WI38 (cell line): Measurements from ENCODE around the gene DUSP22.

Experiments used
- H3K4me3 ChIP-seq: 2 replicates; pipeline ENCODE4 v1.5.1; 2011; ENCODE audit warnings: low read depth, mild to moderate bottlenecking, control low read depth, low read length
- TF ChIP-seq, protein P1 (sequence below): IDR thresholded peaks from 2 replicates; pipeline ENCODE4 v1.5.1; 2012; ENCODE audit warnings: low read depth, mild to moderate bottlenecking, control low read depth, low read length

DUSP22 gene

DNA sequence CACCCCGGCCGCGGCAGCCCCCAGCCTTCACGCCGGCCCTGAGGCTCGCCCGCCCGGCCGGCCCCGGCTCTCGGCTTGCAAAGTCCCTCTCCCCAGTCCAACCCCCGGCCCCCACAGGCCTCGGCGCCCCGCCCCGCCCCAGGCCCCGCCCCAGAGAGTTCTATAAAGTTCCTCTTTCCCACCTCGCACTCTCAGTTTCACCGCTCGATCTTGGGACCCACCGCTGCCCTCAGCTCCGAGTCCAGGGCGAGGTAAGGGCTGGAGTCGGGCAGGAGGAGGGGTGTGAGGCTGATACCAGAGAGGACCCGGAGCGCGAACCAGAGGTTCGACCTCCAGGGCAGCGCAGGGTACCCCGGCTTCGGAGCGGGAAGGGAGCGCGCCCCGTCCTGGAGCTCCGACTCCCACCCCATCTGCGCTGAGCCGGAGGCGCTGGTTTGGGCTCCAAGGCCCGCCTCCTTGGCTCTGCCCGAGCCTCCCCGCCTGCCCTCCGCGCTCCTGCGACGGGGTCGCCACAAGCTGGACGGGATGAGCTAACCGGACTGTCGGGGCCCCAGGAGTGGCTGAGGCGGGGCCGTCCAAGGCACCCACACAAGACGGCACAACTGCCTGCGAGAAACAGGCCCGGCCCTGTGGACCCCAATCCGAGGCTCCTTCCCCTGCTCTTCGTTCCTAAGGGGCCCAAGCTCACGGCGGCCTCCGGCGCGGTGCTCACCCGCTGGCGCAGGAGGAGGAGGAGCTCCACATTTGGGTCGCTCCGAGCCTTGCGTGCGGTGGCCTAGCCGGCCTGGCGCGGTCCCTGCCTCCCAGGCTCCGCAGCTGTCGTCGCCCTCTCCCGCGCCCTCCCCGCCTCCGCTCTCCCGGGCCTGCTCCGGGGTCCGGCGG is 99.5 kb downstream of the DUSP22 start, which contains the start of gene IRF4:
IRF4 (plus strand) TSS at position 194 of the 882 bp plus-strand sequence. CDS start 1,401 bp downstream, outside the sequence.
- TF ChIP-seq, protein P1, sequence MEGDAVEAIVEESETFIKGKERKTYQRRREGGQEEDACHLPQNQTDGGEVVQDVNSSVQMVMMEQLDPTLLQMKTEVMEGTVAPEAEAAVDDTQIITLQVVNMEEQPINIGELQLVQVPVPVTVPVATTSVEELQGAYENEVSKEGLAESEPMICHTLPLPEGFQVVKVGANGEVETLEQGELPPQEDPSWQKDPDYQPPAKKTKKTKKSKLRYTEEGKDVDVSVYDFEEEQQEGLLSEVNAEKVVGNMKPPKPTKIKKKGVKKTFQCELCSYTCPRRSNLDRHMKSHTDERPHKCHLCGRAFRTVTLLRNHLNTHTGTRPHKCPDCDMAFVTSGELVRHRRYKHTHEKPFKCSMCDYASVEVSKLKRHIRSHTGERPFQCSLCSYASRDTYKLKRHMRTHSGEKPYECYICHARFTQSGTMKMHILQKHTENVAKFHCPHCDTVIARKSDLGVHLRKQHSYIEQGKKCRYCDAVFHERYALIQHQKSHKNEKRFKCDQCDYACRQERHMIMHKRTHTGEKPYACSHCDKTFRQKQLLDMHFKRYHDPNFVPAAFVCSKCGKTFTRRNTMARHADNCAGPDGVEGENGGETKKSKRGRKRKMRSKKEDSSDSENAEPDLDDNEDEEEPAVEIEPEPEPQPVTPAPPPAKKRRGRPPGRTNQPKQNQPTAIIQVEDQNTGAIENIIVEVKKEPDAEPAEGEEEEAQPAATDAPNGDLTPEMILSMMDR, result no peak
- no peak within 1 kb of the TSS for H3K4me3 ChIP-seq

DNA sequence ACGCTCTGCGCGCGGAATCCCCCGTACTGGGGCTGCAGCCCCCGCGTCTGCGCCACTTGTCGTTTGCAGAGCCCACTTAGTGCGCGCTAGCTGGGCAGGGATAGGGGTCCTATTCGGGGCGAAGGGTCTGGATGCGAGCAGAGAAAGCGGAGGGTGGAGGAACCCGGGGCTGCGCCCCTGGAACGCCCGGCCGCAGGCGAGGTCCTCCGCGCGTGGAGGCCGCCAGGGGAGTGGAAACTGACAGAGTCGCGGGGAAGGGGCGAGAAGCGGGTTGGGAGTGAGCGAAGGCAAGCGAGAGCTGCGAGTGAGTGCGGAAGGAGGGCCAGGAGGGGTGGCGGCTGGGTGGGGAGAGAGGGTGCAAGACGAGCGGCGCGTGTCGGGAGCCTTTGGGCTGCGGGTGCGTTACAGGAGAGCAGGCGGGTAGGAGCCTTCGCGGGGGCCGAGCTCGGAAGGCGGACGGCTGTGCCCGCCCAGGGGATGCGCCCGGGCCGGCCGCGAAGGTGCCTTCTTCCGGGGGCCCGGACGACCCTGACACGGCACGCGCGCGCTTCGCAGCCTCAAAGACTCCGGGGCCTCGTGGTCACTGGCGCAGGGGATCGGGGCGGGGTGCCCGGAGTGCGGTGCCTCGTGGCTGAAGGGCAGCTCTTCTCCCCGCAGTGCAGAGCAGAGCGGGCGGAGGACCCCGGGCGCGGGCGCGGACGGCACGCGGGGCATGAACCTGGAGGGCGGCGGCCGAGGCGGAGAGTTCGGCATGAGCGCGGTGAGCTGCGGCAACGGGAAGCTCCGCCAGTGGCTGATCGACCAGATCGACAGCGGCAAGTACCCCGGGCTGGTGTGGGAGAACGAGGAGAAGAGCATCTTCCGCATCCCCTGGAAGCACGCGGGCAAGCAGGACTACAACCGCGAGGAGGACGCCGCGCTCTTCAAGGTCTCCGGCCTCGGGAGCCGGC is 100.4 kb downstream of the DUSP22 start:
- TF ChIP-seq, protein P1, result no peak
- H3K4me3 ChIP-seq, result no peak overlapping the region

DNA sequence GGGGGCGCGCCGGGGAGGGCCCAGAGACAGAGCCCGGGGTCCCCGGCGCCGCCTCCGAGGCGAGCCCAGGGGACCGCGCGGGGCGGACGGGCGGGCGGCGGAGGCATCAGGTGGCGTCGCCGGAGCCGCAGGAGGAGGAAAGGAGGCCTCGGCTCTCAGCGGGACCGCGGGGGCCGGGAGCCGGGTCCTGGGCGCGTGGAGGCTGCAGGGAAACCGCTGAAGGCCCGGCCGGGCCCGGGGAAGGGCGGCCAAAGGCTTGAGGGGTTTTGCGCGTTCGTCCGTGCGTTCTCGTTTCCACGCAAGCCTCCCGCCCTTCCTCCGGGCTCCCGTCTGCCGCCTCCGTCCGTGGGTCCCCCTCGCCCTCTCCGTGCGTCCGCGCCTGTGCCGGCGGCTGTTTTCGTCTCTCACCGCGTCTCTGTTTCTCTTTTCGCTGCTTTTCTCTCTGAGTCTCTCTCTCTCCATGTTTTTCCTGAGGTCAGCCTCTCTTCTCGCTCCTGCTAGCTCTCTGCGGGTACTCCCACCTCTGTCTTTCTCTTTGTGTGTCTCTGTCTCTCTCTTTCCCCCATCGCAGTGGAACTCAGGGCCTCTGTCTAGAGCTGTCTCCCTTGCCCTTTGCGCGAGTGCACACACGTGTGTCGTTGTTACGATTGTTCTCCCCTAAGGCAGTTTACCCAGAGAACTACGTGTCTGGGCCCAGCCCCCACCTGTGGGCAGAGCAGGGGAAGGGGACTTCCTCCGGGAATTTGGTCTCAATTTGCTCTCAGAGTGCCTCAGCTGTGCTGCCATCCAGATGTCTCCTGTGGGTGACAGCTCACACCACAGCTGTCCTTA is 101.3 kb downstream of the DUSP22 start:
- no peak overlapping the region for H3K4me3 ChIP-seq
- TF ChIP-seq, protein P1, result no peak

DNA sequence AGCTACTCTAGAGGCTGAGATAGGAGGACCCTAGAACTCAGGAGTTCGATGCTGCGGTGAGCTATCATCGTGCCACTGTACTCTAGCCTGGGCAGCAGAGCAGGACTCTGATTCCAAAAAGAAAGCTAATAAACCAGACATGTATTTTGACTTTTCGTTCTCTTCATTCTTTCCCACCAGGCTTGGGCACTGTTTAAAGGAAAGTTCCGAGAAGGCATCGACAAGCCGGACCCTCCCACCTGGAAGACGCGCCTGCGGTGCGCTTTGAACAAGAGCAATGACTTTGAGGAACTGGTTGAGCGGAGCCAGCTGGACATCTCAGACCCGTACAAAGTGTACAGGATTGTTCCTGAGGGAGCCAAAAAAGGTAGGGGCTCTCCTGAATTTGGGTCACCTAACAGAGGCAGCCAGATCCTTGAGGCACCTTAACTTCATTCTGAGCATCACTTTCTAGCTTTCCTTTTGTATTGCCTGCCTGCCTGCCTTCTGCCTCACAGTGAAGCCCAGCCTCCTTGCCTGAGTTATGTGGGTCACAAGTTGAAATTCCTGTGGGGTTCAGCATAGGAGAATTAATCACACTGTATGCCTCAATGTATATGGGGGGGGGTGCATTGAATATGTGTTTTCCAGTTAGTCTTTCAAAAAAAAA is 102.5 kb downstream of the DUSP22 start:
- TF ChIP-seq, protein P1, result no peak
- H3K4me3 ChIP-seq, result no peak overlapping the region

DNA sequence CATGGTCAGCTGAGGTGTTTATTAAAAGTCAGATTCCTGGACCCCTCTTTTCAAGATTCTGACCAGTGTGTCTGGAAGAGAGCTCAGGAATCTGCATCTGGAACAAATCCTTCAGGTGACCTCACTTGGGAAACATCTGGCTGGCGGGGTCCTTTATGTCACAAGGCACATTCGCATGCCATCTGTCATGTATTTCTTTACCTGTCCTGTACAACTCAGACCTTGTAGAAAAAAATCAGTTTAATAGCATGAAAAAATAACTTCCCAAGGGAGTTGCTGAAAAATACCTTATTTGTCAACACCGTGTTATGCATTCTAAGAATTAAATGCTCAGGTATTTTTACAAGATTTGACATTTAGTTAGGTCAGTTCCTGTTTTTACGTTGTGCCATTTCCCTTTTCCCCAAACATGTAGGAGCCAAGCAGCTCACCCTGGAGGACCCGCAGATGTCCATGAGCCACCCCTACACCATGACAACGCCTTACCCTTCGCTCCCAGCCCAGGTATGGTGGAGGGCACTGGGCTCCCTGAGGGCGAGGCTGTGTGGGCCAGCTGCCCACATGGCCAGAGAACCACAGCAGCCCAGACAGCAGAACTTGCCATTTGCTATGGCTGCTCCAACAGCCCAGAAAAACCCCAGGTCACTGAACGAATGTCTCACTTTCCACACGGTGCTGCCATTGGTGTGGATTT is 103.3 kb downstream of the DUSP22 start:
- TF ChIP-seq, protein P1, result no peak
- H3K4me3 ChIP-seq, result no peak overlapping the region

DNA sequence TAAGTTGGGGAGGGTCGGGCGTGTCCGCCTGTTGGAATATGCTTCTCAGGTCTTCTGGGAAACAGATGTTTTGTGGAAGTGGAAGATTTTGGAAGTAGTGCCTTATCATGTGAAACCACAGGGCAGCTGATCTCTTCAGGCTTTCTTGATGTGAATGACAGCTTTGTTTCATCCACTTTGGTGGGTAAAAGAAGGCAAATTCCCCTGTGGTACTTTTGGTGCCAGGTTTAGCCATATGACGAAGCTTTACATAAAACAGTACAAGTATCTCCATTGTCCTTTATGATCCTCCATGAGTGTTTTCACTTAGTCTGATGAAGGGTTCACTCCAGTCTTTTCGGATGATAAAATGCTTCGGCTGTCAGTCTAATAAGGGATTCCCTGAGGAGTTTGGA is 103.8 kb downstream of the DUSP22 start:
- TF ChIP-seq, protein P1, result no peak
- no peak overlapping the region for H3K4me3 ChIP-seq
